H9 (cell line): ENCODE measurements around the gene LRP2. TPM values are rescaled to one million over a fixed set of nuclear protein-coding genes. Genes with fewer than 3 reads are reported as not detected.

Experiments used
- DNase-seq: peaks from one replicate; pipeline ENCODE4 v3.0.0-alpha.2; 2017
- H2AFZ ChIP-seq: one replicate; pipeline ENCODE4 v1.6.1; 2013; ENCODE audit warnings: mild to moderate bottlenecking, low read length, control low read depth, moderate library complexity
- H2AK5ac ChIP-seq: 2 replicates; pipeline ENCODE4 v1.6.1; 2013; ENCODE audit warnings: low read length, control low read depth, mixed read lengths; ENCODE audit not compliant: insufficient read length
- H2BK120ac ChIP-seq: one replicate; pipeline ENCODE4 v1.6.1; 2013; ENCODE audit warnings: low read depth, mild to moderate bottlenecking, low read length, control low read depth, inconsistent platforms; ENCODE audit not compliant: poor library complexity, severe bottlenecking
- H2BK12ac ChIP-seq: 2 replicates; pipeline ENCODE4 v1.6.1; 2013; ENCODE audit warnings: low read length, control low read depth, mixed read lengths, low read depth; ENCODE audit not compliant: insufficient read length
- H2BK15ac ChIP-seq: 2 replicates; pipeline ENCODE4 v1.6.1; 2013; ENCODE audit warnings: low read depth, low read length, control low read depth
- H2BK20ac ChIP-seq: one replicate; pipeline ENCODE4 v1.6.1; 2013; ENCODE audit warnings: low read depth, mild to moderate bottlenecking, low read length, control low read depth, inconsistent platforms; ENCODE audit not compliant: poor library complexity, severe bottlenecking
- H2BK5ac ChIP-seq: 2 replicates; pipeline ENCODE4 v1.6.1; 2013; ENCODE audit warnings: low read length, control low read depth, mixed read lengths; ENCODE audit not compliant: insufficient read length
- H3K14ac ChIP-seq: 2 replicates; pipeline ENCODE4 v1.6.1; 2013; ENCODE audit warnings: low read length, control low read depth; ENCODE audit not compliant: insufficient read depth
- H3K18ac ChIP-seq: 2 replicates; pipeline ENCODE4 v1.6.1; 2013; ENCODE audit warnings: low read depth, mild to moderate bottlenecking, mixed read lengths, low read length, control low read depth; ENCODE audit not compliant: insufficient read length
- H3K23ac ChIP-seq: 2 replicates; pipeline ENCODE4 v1.6.1; 2013; ENCODE audit warnings: low read length, control low read depth, mixed read lengths, low read depth; ENCODE audit not compliant: insufficient read length
- H3K23me2 ChIP-seq: 2 replicates; pipeline ENCODE4 v1.6.1; 2013; ENCODE audit warnings: low read depth, mild to moderate bottlenecking, mixed read lengths, low read length, control low read depth; ENCODE audit not compliant: insufficient read length, poor library complexity, severe bottlenecking
- H3K27ac ChIP-seq: 2 replicates; pipeline ENCODE4 v1.5.1; 2013; ENCODE audit warnings: low read length, control low read depth, mixed read lengths, low read depth; ENCODE audit not compliant: insufficient read length
- H3K27me3 ChIP-seq: 2 replicates; pipeline ENCODE4 v1.6.1; 2013; ENCODE audit warnings: low read length, control low read depth, inconsistent platforms; ENCODE audit not compliant: insufficient read depth
- H3K4ac ChIP-seq: 2 replicates; pipeline ENCODE4 v1.6.1; 2013; ENCODE audit warnings: low read depth, mild to moderate bottlenecking, control low read depth, inconsistent platforms, low read length, moderate library complexity
- H3K4me1 ChIP-seq: 2 replicates; pipeline ENCODE4 v1.6.1; 2013; ENCODE audit warnings: low read length, control low read depth, inconsistent platforms; ENCODE audit not compliant: insufficient read depth
- H3K4me2 ChIP-seq: 2 replicates; pipeline ENCODE4 v1.6.1; 2013; ENCODE audit warnings: low read length, control low read depth, mixed read lengths; ENCODE audit not compliant: insufficient read length, insufficient read depth
- H3K56ac ChIP-seq: 2 replicates; pipeline ENCODE4 v1.6.1; 2013; ENCODE audit warnings: low read depth, mild to moderate bottlenecking, mixed read lengths, low read length, control low read depth; ENCODE audit not compliant: insufficient read length
- H3K79me1 ChIP-seq: 2 replicates; pipeline ENCODE4 v1.6.1; 2013; ENCODE audit warnings: low read depth, mild to moderate bottlenecking, moderate library complexity, low read length, control low read depth, inconsistent platforms; ENCODE audit not compliant: insufficient read depth, poor library complexity, severe bottlenecking
- H3K79me2 ChIP-seq: 2 replicates; pipeline ENCODE4 v1.6.1; 2013; ENCODE audit warnings: low read length, control low read depth, inconsistent platforms; ENCODE audit not compliant: insufficient read depth
- H3K9ac ChIP-seq: 2 replicates; pipeline ENCODE4 v1.6.1; 2013; ENCODE audit warnings: low read length, control low read depth, mixed read lengths; ENCODE audit not compliant: insufficient read length; ENCODE audit errors: extremely low read depth
- H3K9me3 ChIP-seq: one replicate; pipeline ENCODE4 v1.6.1; 2013; ENCODE audit warnings: low read depth, low read length, inconsistent platforms; ENCODE audit not compliant: control insufficient read depth
- H3T11ph ChIP-seq: one replicate; pipeline ENCODE4 v1.6.1; 2013; ENCODE audit warnings: mild to moderate bottlenecking, low read length, control low read depth, inconsistent platforms
- H4K20me1 ChIP-seq: one replicate; pipeline ENCODE4 v1.6.1; 2013; ENCODE audit not compliant: control insufficient read depth, insufficient read length, insufficient read depth
- H4K5ac ChIP-seq: 2 replicates; pipeline ENCODE4 v1.6.1; 2013; ENCODE audit warnings: low read depth, mild to moderate bottlenecking, mixed read lengths, low read length, control low read depth; ENCODE audit not compliant: insufficient read length
- H4K8ac ChIP-seq: replicated peaks from 2 replicates; pipeline ENCODE4 v1.6.1; 2013; ENCODE audit warnings: low read length, control low read depth, mixed read lengths, low read depth; ENCODE audit not compliant: insufficient read length
- H4K91ac ChIP-seq: 2 replicates; pipeline ENCODE4 v1.6.1; 2013; ENCODE audit warnings: low read depth, mild to moderate bottlenecking, moderate library complexity, mixed read lengths, low read length, control low read depth; ENCODE audit not compliant: insufficient read length
- H3K27ac Mint-ChIP-seq, 3 experiments: 2 replicates in 2 of 3; 3 replicates in 1 of 3; pipeline ENCODE4 v1.8.0; 2020 to 2021; ENCODE audit warnings: mixed read lengths in 3 of 3, mild to moderate bottlenecking in 1 of 3, moderate library complexity in 1 of 3
- H3K27me3 Mint-ChIP-seq: 2 replicates; pipeline ENCODE4 v1.8.0; 2021; ENCODE audit warnings: low read depth, mild to moderate bottlenecking, moderate library complexity, mixed read lengths
- H3K36me3 Mint-ChIP-seq, 3 experiments: 2 replicates in 2 of 3; 3 replicates in 1 of 3; pipeline ENCODE4 v1.8.0; 2020 to 2021; ENCODE audit warnings: low read depth in 3 of 3, mixed read lengths in 3 of 3; ENCODE audit not compliant: insufficient read depth in 1 of 3
- H3K4me1 Mint-ChIP-seq, 2 experiments: 2 replicates each; pipeline ENCODE4 v1.8.0; 2020; ENCODE audit warnings: mixed read lengths in 2 of 2
- H3K4me3 Mint-ChIP-seq, 2 experiments: 2 replicates in 1 of 2; 3 replicates in 1 of 2; pipeline ENCODE4 v1.8.0; 2020 to 2021; ENCODE audit warnings: mild to moderate bottlenecking in 2 of 2, mixed read lengths in 2 of 2, moderate library complexity in 1 of 2
- H3K9me3 Mint-ChIP-seq, 2 experiments: 2 replicates in 1 of 2; 3 replicates in 1 of 2; pipeline ENCODE4 v1.8.0; 2020; ENCODE audit warnings: mild to moderate bottlenecking in 2 of 2, mixed read lengths in 2 of 2, moderate library complexity in 1 of 2
- WGBS: extraction: QIAGEN DNeasy Blood & Tissue Kit; methylation state at CpG from one replicate; pipeline ENCODE4 v1.1.7; 2013; ENCODE audit warnings: missing lambda C conversion rate, low lambda C conversion rate, mixed read lengths; ENCODE audit not compliant: insufficient read length; ENCODE audit errors: extremely low coverage; 5-methylcytosine and 5-hydroxymethylcytosine counted together
- total RNA-seq: library from RNA; stranded (reverse); gene quantifications from 2 replicates; pipeline ENCODE4 v1.2.1, GENCODE V29; 2021
- TF ChIP-seq, protein P1 (sequence below): fragments of 200-600 bp; sonication (generic); conservative IDR thresholded peaks from 3 replicates; pipeline ENCODE4 v1.8.0; 2021; ENCODE audit warnings: antibody characterized with exemption, mild to moderate bottlenecking

LRP2 gene
- total RNA-seq, 1 experiment from 2014 or later, result 1.4 TPM

DNA sequence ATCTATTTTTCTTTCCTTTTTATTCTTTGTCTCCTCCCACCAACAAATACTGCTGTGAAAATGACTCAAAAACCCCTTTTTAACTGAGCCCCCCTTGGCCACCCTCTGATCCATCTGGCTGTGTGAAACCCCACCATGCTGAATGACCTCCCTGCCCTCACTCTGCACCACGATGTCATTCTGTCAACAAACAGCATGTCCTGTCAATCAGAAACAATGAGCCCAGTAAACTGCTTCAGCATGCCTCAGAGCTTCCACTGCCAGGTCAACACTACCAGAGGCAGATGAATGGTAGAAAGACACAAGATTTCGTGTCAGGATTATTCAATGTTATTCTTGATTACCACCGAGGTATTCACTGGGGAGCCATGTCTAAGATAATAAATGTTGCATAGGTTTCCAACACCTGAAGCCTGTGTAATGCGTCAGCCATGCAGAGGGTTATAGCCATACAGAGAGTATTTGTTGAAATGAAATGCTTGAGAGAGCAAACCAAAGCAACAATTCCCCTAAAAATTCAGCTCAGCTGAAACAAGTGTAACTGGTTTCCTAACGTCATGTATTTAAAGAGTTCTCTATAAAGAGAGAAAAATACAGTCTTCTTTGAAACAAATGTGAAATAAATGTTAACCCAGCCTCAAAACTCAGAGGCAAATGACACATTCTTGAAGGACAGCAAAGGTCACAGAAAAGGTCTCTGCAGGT lies 76.7 kb downstream of the LRP2 start:
- H4K5ac ChIP-seq, result no peak overlapping the region
- no peaks in the 10 kb centered on the region for H3K23me2 ChIP-seq
- H3K27ac ChIP-seq, result no peak overlapping the region
- TF ChIP-seq, protein P1, sequence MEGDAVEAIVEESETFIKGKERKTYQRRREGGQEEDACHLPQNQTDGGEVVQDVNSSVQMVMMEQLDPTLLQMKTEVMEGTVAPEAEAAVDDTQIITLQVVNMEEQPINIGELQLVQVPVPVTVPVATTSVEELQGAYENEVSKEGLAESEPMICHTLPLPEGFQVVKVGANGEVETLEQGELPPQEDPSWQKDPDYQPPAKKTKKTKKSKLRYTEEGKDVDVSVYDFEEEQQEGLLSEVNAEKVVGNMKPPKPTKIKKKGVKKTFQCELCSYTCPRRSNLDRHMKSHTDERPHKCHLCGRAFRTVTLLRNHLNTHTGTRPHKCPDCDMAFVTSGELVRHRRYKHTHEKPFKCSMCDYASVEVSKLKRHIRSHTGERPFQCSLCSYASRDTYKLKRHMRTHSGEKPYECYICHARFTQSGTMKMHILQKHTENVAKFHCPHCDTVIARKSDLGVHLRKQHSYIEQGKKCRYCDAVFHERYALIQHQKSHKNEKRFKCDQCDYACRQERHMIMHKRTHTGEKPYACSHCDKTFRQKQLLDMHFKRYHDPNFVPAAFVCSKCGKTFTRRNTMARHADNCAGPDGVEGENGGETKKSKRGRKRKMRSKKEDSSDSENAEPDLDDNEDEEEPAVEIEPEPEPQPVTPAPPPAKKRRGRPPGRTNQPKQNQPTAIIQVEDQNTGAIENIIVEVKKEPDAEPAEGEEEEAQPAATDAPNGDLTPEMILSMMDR, result no peak
- H3K4me1 Mint-ChIP-seq, result peaks cover 14 to 18% of the 10 kb centered on the region in 2 experiments
- no peak overlapping the region; a peak in 1 of 5 replicates for H3K4me3 Mint-ChIP-seq
- H3K27me3 ChIP-seq, result no peaks in the 10 kb centered on the region
- no peaks in the 10 kb centered on the region for H3K27me3 Mint-ChIP-seq
- no peaks in the 10 kb centered on the region for H3K36me3 Mint-ChIP-seq
- no peaks in the 10 kb centered on the region for H4K20me1 ChIP-seq
- H3K14ac ChIP-seq, result no peak overlapping the region
- no peak overlapping the region for H2BK20ac ChIP-seq
- no peak overlapping the region for H3K23ac ChIP-seq
- H3K4me1 ChIP-seq, result no peaks in the 10 kb centered on the region; the same call in 1 of the 2 replicates
- H3K27ac Mint-ChIP-seq, result no peak overlapping the region; a peak in 1 of 7 replicates
- no peak overlapping the region for H2BK120ac ChIP-seq
- no peak overlapping the region for H3K18ac ChIP-seq
- H3K79me2 ChIP-seq, result no peaks in the 10 kb centered on the region
- H3K9me3 Mint-ChIP-seq, result no peaks in the 10 kb centered on the region
- H3K4ac ChIP-seq, result no peak overlapping the region
- H3K9me3 ChIP-seq, result no peaks in the 10 kb centered on the region
- H2BK12ac ChIP-seq, result no peak overlapping the region
- H2AK5ac ChIP-seq, result no peak overlapping the region
- no peak overlapping the region for H4K8ac ChIP-seq
- no peak overlapping the region for H2BK5ac ChIP-seq
- no CpG with 5 or more reads among the region's 5 CpGs for WGBS
- H3K4me2 ChIP-seq, result no peak overlapping the region
- H3K9ac ChIP-seq, result no peak overlapping the region
- H2AFZ ChIP-seq, result no peak overlapping the region
- no peaks in the 10 kb centered on the region for H3K79me1 ChIP-seq
- no peak overlapping the region for H4K91ac ChIP-seq
- no peak overlapping the region for H3T11ph ChIP-seq
- no peak overlapping the region for H2BK15ac ChIP-seq
- no peak for DNase-seq
- H3K56ac ChIP-seq, result no peak overlapping the region
